Activated CD4-positive, CD25-positive, alpha-beta regulatory T cell treated with anti-CD3 and anti-CD28 coated beads, Interleukin-2, amount 50 U/mL, for 72 hours (primary cell): ENCODE data around the gene CD93.

Experiments used
- DNase-seq: peaks from one replicate; pipeline ENCODE4 v3.0.0; 2021

The CD93 gene

GRCh38 chr20:23099791-23100719 lies 13.9 kb upstream of the CD93 start:
- no peak for DNase-seq

GRCh38 chr20:23097636-23098580 lies 11.8 kb upstream of the CD93 start:
- DNase-seq, result no peak

- no peak for DNase-seq
Measured at GRCh38 chr20:23096986-23097520, 10.9 kb upstream of the CD93 start.

- DNase-seq, result no peak
Measured at GRCh38 chr20:23096097-23096496, 10.0 kb upstream of the CD93 start.

GRCh38 chr20:23095499-23095898 lies 9.4 kb upstream of the CD93 start:
- DNase-seq, result no peak

- no peak for DNase-seq
Measured at GRCh38 chr20:23094927-23095326, 8.8 kb upstream of the CD93 start.

DNA sequence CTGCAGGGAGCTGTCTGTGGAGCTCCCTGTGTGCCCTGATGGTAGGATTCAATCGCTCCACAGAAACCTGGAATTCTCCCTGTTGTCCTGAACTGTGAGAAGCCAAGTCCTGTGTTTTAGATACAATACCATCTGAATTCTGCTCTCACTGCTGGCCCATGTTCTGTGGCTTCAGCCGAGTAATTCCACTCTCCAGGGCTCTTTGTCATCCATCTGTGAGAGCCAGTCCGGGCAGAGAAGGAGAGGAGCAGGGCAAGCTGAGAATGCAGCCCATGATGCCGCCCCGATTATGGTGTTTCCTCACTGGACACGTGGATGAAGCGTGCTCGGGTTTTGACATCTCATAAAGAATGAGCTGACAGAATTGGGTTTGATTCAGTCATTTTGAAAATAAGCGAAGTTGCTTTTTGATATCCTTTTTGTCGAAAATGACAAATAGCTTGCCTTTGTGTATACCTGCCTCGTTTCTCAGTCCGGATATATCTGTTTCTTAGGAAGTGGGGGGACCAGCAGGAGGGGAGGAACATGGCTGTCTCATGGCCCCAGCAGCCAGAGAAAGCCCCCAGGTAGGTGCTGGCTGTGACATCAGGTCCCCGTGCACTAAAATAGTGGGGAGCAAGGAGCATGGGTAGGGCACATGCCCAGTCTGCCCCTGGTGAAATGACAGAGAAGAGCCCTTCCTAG lies 8.2 kb upstream of the CD93 start:
- no peak for DNase-seq

DNA sequence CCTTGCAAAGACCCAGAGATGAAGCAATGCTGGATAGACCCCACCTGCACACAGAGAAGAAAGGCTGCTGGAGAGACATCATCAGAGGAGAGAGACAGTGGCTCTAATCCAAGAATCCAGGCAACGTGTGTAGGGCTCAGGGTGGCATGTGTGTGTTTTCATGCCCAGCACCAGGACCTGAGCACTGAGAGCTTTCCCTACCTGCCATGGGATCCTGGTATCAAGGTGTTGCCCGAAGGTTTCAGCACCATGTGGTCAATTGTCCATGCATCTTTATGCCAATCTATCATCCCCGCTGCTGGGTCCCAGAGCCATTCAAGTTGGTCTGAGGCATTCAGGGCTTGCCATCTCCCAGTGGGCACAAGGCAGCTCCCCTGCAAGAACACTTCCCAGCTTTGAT lies 7.5 kb upstream of the CD93 start:
- no peak for DNase-seq

GRCh38 chr20:23092861-23093495 lies 6.9 kb upstream of the CD93 start:
- no peak for DNase-seq

DNA sequence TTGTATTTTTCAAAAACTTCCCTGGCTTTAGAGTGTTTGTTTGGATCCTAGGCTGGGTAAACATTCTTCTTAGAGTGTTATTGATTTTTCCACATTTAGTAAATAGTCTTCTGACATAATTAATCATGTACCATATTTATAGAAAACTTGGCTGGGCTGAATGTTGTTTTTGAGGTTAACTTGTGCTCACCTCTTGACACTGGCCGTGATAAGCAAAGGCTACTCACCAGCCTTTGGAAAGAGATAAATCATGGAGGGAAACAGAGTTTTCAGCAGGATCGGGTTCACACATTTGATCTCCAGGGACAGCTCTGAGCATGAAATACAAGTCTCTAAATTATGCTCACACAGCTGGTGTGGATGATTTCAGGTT lies 6.2 kb upstream of the CD93 start:
- DNase-seq, result no peak

DNA sequence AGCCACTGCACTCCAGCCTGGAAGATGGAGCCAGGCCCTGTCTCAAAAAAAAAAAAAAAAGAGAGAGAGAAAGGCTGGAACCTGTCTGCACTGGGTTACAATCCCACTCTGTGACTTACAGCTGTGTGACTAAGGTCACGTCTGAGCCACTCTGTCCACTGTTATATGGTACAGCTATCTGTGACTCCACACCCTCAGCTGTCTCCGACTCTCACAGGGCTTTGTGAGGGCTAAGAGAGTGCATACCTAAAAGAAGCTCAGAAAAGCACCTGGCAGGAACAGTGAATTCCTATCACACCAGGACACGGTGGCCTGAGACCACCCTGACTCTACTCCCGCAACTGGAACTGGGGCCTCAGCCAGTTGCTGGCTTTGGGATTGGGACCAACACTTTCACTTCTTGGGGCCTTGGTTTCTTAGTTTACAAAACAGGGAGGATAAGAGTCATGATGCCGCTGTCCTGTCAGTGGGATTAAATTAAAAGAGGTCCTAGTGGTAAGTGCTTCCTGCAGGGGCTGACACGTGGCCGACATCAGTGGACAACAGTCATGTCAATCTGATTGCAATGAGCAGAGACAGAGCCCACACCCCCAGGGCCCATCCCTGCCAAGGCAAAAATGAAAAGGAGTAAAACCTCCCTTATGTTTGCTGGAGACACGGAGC lies 5.7 kb upstream of the CD93 start:
- no peak for DNase-seq

- no peak for DNase-seq
Measured at GRCh38 chr20:23090878-23091277, 4.8 kb upstream of the CD93 start.

GRCh38 chr20:23090147-23090546 lies 4.0 kb upstream of the CD93 start:
- no peak for DNase-seq

DNA sequence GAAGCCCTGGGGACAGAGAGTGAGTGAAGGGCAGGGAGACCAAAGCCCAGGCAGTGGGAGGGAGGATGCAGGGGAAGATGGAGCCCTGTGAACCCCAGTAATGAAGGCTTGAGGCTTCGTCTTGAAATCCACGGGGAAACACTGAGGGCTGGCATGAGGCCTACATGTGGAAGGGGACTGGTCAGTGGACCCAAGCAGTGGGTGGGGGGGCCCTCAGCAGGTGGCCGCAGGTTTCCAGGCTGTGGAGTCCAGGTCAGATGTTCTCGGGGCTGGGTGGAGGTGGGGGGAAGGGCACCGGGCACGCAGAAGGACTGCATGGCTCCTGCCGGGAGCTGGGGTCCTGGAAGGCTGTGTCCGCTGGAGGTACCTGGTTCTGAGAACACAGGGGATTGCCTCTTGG lies 2.7 kb upstream of the CD93 start:
- DNase-seq, result no peak

GRCh38 chr20:23087587-23088251 lies 1.6 kb upstream of the CD93 start:
- no peak for DNase-seq

- DNase-seq, result no peak
Measured at GRCh38 chr20:23086931-23087411, 847 bp upstream of the CD93 start.

GRCh38 chr20:23085436-23086055 lies 578 bp downstream of the CD93 start:
- DNase-seq, result no peak

DNA sequence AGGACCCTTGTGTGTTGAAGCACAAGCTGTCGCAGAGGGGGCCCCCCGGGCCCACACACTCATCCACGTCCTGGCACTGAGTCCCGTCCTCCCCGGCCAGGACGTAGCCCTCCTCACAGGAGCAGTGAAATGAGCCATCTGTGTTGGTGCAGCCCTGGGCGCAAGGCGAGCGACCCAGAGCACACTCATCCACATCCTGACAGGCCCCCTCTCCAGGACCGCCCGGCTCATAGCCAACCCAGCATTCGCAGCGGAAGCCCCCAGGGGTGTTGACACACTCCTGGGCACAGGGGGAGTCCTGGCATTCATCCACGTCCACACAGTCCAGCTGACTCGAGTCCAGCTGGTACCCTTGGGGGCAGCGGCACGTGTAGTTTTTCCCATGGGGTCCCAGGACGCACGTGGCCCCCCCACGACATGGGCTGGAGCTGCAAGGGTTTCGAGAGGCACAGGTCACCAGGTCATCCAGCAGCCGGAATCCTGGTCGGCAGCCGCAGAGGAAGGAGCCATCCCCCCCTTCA lies 1.2 kb downstream of the CD93 start:
- DNase-seq, result no peak

DNA sequence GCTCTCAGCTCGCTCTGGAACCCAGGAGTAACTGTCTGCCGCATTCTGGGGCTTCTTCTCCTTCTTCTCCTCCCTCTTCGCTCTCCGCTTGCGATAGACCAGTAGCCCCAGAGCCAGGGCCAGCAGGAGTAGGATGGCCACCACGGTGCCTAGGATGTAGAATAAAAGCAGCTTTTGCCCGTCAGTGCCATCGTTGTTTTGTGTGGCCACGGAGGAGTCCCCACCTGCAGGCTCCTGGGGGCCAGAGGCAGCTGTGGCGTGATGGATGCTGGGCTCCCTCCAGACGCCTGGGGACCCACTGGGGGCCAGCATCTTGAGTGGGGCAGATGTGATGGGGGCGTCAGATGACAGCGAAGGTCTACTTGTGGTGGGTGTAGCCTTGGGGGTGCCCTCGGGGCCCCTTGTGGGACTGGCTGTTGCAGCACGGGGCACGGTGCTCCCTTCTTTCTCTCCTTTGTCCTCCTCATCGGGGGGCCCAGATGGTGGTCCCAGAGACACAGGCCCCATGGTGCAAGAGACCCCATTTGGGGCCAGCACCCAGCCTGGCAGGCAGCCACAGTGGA lies 1.8 kb downstream of the CD93 start:
- no peak for DNase-seq
